Stomach (tissue), 4 donors: Measurements from ENCODE around the gene RDH16.

Experiments used
- EP300 ChIP-seq: sonication (generic); formaldehyde crosslinking; IDR thresholded peaks from one replicate; pipeline ENCODE4 v1.6.1; 2017; ENCODE audit warnings: antibody characterized with exemption
- POLR2A ChIP-seq, 4 donors: fragments of 450-650 bp; IDR thresholded peaks; one replicate each; pipeline ENCODE4 v1.6.1; 2016; ENCODE audit warnings: antibody characterized with exemption in 4 of 4, control low read depth in 2 of 4, mild to moderate bottlenecking in 1 of 4, moderate library complexity in 1 of 4
- POLR2AphosphoS5 ChIP-seq, 3 donors: sonication (generic); formaldehyde crosslinking; IDR thresholded peaks; one replicate each; pipeline ENCODE4 v1.6.1; 2016; ENCODE audit warnings: antibody characterized with exemption in 3 of 3
- TF ChIP-seq, protein P1 (sequence below), 7 experiments: fragments of 450-650 bp in 4 of 7; fragments of 200-600 bp in 3 of 7; sonication (generic) in 3 of 7; IDR thresholded peaks; one replicate each; pipeline ENCODE4 v1.5.1; 2016 to 2019; ENCODE audit warnings: antibody characterized with exemption in 7 of 7, control low read depth in 2 of 7, mild to moderate bottlenecking in 1 of 7

DNA sequence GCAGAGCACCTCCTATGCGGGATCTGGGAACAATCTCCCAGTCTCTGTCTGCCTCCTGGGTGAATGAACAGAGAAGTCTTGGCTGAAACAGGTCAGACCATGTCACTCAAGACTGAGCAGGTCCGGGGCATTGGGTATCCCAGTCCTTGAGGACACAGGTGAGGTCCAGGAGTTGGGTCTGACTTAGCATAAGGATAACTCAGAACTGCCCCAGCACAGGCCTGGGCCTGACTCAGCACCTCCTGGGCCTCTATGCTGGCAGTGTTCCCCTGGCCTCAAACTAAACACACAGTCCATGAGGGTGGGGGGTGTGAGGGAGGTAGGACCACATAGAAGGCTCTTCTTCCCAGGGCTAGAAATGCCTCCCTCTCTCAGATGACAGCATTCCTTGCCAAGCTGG is 21.7 kb downstream of the RDH16 start:
- TF ChIP-seq, protein P1, sequence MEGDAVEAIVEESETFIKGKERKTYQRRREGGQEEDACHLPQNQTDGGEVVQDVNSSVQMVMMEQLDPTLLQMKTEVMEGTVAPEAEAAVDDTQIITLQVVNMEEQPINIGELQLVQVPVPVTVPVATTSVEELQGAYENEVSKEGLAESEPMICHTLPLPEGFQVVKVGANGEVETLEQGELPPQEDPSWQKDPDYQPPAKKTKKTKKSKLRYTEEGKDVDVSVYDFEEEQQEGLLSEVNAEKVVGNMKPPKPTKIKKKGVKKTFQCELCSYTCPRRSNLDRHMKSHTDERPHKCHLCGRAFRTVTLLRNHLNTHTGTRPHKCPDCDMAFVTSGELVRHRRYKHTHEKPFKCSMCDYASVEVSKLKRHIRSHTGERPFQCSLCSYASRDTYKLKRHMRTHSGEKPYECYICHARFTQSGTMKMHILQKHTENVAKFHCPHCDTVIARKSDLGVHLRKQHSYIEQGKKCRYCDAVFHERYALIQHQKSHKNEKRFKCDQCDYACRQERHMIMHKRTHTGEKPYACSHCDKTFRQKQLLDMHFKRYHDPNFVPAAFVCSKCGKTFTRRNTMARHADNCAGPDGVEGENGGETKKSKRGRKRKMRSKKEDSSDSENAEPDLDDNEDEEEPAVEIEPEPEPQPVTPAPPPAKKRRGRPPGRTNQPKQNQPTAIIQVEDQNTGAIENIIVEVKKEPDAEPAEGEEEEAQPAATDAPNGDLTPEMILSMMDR (IDR thresholded peaks at IDR 0.05) = no peak
- TF ChIP-seq POLR2AphosphoS5 (IDR thresholded peaks at IDR 0.05) (no peak), EP300 (no peak), POLR2A (IDR thresholded peaks at IDR 0.05) (no peak)
